ENCODE results near the gene NPTX2.

DNA sequence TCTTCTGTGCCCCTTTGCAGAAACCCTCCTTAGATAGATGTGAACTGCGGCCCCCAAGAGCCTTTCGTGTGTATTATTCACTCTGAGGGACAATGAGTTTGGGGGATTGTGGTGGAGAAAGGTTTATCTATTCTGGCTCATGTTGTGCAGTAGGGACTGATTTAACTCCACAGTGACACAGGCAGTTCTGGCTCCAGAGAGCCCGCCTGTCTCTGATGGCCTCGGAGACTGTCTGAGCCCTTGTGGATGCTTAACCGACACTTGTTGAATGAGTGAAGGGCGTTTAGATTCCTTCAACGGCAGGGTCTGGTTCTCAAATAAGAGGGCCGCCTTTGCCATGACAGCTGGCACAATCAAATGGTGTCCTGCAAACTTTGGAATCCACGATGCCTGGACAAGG is 5.8 kb downstream of the NPTX2 start:
- TF ChIP-seq, protein P1, sequence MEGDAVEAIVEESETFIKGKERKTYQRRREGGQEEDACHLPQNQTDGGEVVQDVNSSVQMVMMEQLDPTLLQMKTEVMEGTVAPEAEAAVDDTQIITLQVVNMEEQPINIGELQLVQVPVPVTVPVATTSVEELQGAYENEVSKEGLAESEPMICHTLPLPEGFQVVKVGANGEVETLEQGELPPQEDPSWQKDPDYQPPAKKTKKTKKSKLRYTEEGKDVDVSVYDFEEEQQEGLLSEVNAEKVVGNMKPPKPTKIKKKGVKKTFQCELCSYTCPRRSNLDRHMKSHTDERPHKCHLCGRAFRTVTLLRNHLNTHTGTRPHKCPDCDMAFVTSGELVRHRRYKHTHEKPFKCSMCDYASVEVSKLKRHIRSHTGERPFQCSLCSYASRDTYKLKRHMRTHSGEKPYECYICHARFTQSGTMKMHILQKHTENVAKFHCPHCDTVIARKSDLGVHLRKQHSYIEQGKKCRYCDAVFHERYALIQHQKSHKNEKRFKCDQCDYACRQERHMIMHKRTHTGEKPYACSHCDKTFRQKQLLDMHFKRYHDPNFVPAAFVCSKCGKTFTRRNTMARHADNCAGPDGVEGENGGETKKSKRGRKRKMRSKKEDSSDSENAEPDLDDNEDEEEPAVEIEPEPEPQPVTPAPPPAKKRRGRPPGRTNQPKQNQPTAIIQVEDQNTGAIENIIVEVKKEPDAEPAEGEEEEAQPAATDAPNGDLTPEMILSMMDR (conservative IDR thresholded peaks at IDR 0.05; ENCODE audit: low read length), result no peak
- no peak for TF ChIP-seq EZH2phosphoT487 (IDR thresholded peaks at IDR 0.05; ENCODE audit: borderline replicate concordance, low read depth, low read length)

Data from OCI-LY7 (cell line).